Ovary (tissue), 9 donors: Measurements from ENCODE around the gene COLQ. TPM values are rescaled to one million over a fixed set of nuclear protein-coding genes. Genes with fewer than 3 reads are reported as not detected.

Experiments
- DNase-seq, 5 donors: peaks; one replicate each; pipeline ENCODE4 v3.0.0-alpha.2; 2019 to 2020
- H3K27ac ChIP-seq, 2 donors: fragments of 200-600 bp; one replicate each; pipeline versions ENCODE4 v1.5.1 to v1.8.0; 2019 to 2022
- H3K27me3 ChIP-seq: fragments of 200-600 bp; one replicate; pipeline ENCODE4 v1.8.0; 2022
- H3K36me3 ChIP-seq: fragments of 200-600 bp; sonication (generic); one replicate; pipeline ENCODE4 v1.5.1; 2019
- H3K4me1 ChIP-seq: one replicate; pipeline ENCODE4 v1.8.1; 2013; ENCODE audit warnings: mild to moderate bottlenecking, moderate library complexity; ENCODE audit not compliant: insufficient read depth
- H3K4me3 ChIP-seq: fragments of 200-600 bp; sonication (generic); one replicate; pipeline ENCODE4 v1.5.1; 2017
- H3K9me3 ChIP-seq, 2 donors: fragments of 200-600 bp in 1 of 2; sonication (generic) in 1 of 2; one replicate each; pipeline versions ENCODE4 v1.5.1 to v1.8.1; 2013 to 2019; ENCODE audit warnings: mild to moderate bottlenecking in 1 of 2, moderate library complexity in 1 of 2
- EP300 ChIP-seq: sonication (generic); formaldehyde crosslinking; IDR thresholded peaks from one replicate; pipeline ENCODE4 v1.6.1; 2017; ENCODE audit warnings: antibody characterized with exemption
- POLR2A ChIP-seq: fragments of 450-650 bp; IDR thresholded peaks from one replicate; pipeline ENCODE4 v1.6.1; 2017; ENCODE audit warnings: antibody characterized with exemption, mild to moderate bottlenecking, moderate library complexity
- WGBS, 3 donors: extraction: QIAGEN DNeasy Blood & Tissue Kit in 1 of 3; methylation state at CpG; one replicate each; pipeline versions ENCODE4 v1.1.5 to v1.1.7; 2013 to 2017; 5-methylcytosine and 5-hydroxymethylcytosine counted together
- intact Hi-C, 4 donors: fragments of 100-400 bp; cut with DNase I; formaldehyde crosslinking; loops; one replicate each; pipeline versions ENCODE4 v1.11.0 to v1.15.1; 2022 to 2023
- polyA plus RNA-seq, 2 donors: library from polyadenylated mRNA; stranded (reverse); fragments of 200-250 nt in 1 of 2; fragments of 350-450 nt in 1 of 2; fragmentation: Illumina TruSeq in 1 of 2; extraction: RNeasy Lipid Tissue Mini Kit (QIAGEN cat#74804) in 1 of 2; gene quantifications; one replicate each; pipeline ENCODE4 v1.2.3, GENCODE V29; 2013 to 2014
- total RNA-seq, 7 donors: library from RNA; depleted of rRNA in 2 of 7; stranded (reverse); fragments of >200 nt in 2 of 7; fragmentation: NEBNext Ultra II Directional in 3 of 7; extraction: Animal tissue kit (Norgen Biotek cat#: 25700) in 3 of 7; gene quantifications; one replicate each; pipeline versions ENCODE4 v1.1.0 to v1.2.4, GENCODE V29; 2016 to 2023
- TF ChIP-seq, protein P1 (sequence below), 3 donors: fragments of 450-650 bp in 2 of 3; fragments of 200-600 bp in 1 of 3; IDR thresholded peaks; one replicate each; pipeline versions ENCODE4 v1.5.1 to v1.8.0; 2016 to 2022; ENCODE audit warnings: antibody characterized with exemption in 3 of 3, mild to moderate bottlenecking in 1 of 3
- donor health status: DM: no; HTN: no; CAD: no; lungs with moderate emphysema.
- donor health status: DM: no; HTN: no; CAD: no.
- donor health status: Bipolar disorder and iron deficiency.
- donor health status: DM: yes; HTN: yes; CAD: no.
- donor health status: DM: no; HTN: no; CAD: no.
- donor health status: DM: yes; HTN: yes; CAD: no.

Gene COLQ
- total and polyA plus RNA-seq, 9 donors: 1.9 to 6.1 (median 3.1) TPM

DNA sequence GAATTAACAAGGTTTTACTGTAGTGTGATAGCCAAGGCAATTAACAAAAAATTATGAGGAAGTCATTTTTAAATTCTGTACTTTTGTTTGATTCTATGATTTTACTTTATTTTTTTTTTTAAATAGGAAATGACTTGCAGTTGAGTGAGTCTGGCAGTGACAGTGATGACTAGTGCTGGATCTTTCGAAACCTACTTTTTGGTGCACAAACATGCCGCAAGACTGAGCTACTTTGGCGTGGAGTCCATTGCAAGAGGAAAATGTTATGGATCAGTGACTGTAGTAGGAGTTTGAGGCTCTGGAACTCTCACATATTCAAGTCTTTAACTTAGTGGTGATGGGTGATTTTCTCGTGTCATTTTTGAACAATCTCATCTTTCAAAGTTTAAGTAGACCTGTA, 82.5 kb downstream of the COLQ start:
- TF ChIP-seq EP300 (no peak), POLR2A (no peak)
- TF ChIP-seq, protein P1, sequence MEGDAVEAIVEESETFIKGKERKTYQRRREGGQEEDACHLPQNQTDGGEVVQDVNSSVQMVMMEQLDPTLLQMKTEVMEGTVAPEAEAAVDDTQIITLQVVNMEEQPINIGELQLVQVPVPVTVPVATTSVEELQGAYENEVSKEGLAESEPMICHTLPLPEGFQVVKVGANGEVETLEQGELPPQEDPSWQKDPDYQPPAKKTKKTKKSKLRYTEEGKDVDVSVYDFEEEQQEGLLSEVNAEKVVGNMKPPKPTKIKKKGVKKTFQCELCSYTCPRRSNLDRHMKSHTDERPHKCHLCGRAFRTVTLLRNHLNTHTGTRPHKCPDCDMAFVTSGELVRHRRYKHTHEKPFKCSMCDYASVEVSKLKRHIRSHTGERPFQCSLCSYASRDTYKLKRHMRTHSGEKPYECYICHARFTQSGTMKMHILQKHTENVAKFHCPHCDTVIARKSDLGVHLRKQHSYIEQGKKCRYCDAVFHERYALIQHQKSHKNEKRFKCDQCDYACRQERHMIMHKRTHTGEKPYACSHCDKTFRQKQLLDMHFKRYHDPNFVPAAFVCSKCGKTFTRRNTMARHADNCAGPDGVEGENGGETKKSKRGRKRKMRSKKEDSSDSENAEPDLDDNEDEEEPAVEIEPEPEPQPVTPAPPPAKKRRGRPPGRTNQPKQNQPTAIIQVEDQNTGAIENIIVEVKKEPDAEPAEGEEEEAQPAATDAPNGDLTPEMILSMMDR (IDR thresholded peaks at IDR 0.05): no peak
- H3K27ac ChIP-seq: no peak overlapping the region
- WGBS, 3 donors: 87 to 96% (median 96%) methylated on average over 4 of the region's 4 CpGs

DNA sequence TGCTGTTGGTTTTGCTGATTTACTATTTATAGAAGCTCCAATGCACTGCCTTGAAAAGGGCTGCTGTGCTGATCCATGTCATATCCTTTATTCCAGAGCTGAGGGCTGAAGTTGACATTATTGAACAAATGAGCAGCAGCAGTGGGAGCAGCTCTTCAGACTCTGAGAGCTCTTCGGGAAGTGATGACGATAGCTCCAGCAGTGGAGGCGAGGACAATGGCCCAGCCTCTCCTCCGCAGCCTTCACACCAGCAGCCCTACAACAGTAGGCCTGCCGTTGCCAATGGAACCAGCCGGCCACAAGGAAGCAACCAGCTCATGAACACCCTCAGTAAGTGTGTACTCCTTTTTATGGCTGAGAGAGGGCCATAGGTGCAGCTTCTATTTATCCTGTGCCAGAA, 85.3 kb downstream of the COLQ start:
- Histone ChIP-seq H3K27me3 (no peaks in the 10 kb centered on the region), H3K36me3 (no peaks in the 10 kb centered on the region), H3K4me1 (no peaks in the 10 kb centered on the region), H3K4me3 (no peak overlapping the region), H3K27ac (no peak overlapping the region), H3K9me3 (no peaks in the 10 kb centered on the region)
- 84 to 94% (median 94%) methylated on average over 6 of the region's 6 CpGs for WGBS, 3 donors
- no peak for DNase-seq
- TF ChIP-seq POLR2A: no peak
- no peak for TF ChIP-seq EP300
- TF ChIP-seq, protein P1 (IDR thresholded peaks at IDR 0.05): no peak
- intact Hi-C loops: loop anchor here in 1 of 4 donors (10.0 kb wide), 1 partner anchor 129 kb away; no protein-coding TSS in a partner anchor

More for the DNA sequence above, 82.5 kb downstream of the COLQ start:
- no peaks in the 10 kb centered on the region for H3K4me1 ChIP-seq
- no peak for DNase-seq
- no peaks in the 10 kb centered on the region for H3K27me3 ChIP-seq
- no peaks in the 10 kb centered on the region for H3K36me3 ChIP-seq
- H3K4me3 ChIP-seq: no peak overlapping the region
- no peaks in the 10 kb centered on the region for H3K9me3 ChIP-seq
- intact Hi-C loops: loop anchor here in 1 of 4 donors (10.0 kb wide), 1 partner anchor 126 kb away; no protein-coding TSS in a partner anchor

DNA sequence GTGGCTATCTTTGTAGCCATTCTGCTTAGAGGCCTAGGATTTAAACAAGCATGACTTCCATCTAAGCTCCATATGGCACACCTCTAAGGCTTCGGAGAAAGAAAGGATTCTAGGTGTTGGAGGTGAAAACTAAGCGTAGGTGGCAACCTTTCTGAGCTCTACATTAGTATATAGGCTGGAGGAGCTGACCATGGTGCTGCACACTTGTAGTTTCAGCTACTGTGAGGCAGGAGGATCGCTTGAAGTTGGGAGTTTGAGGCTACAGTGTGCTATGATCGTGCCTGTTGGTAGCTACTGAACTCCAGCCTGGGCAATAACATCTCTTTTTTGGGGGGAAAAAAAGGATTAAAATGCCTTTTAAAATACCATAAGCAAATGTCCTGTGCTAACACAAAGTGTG, 86.8 kb downstream of the COLQ start:
- H3K27me3 ChIP-seq: no peaks in the 10 kb centered on the region
- intact Hi-C loops: loop anchor here in 1 of 4 donors (10.0 kb wide), 1 partner anchor 130 kb away; no protein-coding TSS in a partner anchor
- H3K27ac ChIP-seq: no peak overlapping the region
- no peak for DNase-seq
- no peak for TF ChIP-seq EP300
- TF ChIP-seq, protein P1 (IDR thresholded peaks at IDR 0.05): no peak
- no peak for TF ChIP-seq POLR2A
- H3K36me3 ChIP-seq: no peaks in the 10 kb centered on the region
- 90 to 95% (median 92%) methylated on average over 4 of the region's 4 CpGs for WGBS, 3 donors
- H3K4me3 ChIP-seq: no peak overlapping the region
- no peaks in the 10 kb centered on the region for H3K9me3 ChIP-seq
- no peaks in the 10 kb centered on the region for H3K4me1 ChIP-seq

DNA sequence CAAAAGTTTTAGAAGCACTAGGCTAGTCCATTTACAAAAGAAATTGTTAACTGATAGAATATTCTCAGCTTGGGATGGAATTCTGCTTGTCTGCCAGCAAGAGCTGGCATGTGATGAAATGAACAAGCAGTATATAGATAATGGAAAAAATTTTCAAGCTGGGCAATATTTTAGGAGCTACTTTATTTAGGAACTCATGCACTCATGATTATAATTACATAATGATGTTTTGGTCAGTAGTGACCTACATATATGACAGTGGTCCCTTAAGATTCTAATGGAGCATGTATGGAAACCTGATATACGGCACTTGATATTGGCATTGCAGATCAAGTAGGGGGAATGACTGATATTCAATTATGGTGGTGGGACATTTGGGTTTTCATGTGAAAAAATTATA, 88.0 kb downstream of the COLQ start:
- Histone ChIP-seq H3K27ac (no peak overlapping the region), H3K9me3 (no peaks in the 10 kb centered on the region), H3K4me3 (no peak overlapping the region), H3K27me3 (no peaks in the 10 kb centered on the region), H3K36me3 (no peaks in the 10 kb centered on the region), H3K4me1 (peaks cover 6% of the 10 kb centered on the region)
- WGBS, 3 donors: 100% methylated on average over 1 of the region's 1 CpG
- intact Hi-C loops: loop anchor here in 1 of 4 donors (10.0 kb wide), 1 partner anchor 131 kb away; no protein-coding TSS in a partner anchor
- no peak for DNase-seq
- TF ChIP-seq POLR2A: no peak
- TF ChIP-seq EP300: no peak
- TF ChIP-seq, protein P1 (IDR thresholded peaks at IDR 0.05): no peak
